Activated CD8-positive, alpha-beta memory T cell treated with anti-CD3 and anti-CD28 coated beads for 4 hours (primary cell): ENCODE results near the gene FAM13B.
"Not testable (repeated sequence)": the region's sequence is repeated elsewhere in the genome, so short reads cannot be mapped to it uniquely, and the experiment has no call there.

Experiments
- DNase-seq, 2 donors: peaks; one replicate each; pipeline ENCODE4 v3.0.0-alpha.2; 2020; ENCODE audit warnings: low read depth in 2 of 2

The FAM13B gene

GRCh38 chr5:137960819-137961218 lies 72.1 kb downstream of the FAM13B start:
- no peak for DNase-seq

GRCh38 chr5:137960141-137960540 lies 72.7 kb downstream of the FAM13B start:
- no peak for DNase-seq

- no peak for DNase-seq
Measured at GRCh38 chr5:137959488-137959887, 73.4 kb downstream of the FAM13B start.

GRCh38 chr5:137957948-137958347 lies 74.9 kb downstream of the FAM13B start:
- DNase-seq, result no peak

- DNase-seq, result no peak
Measured at GRCh38 chr5:137954131-137954879, 78.6 kb downstream of the FAM13B start.

- no peak for DNase-seq
Measured at GRCh38 chr5:137945825-137946224, 87.1 kb downstream of the FAM13B start.

- DNase-seq, result not testable (repeated sequence)
Measured at GRCh38 chr5:137944280-137944679, 88.6 kb downstream of the FAM13B start.

- no peak for DNase-seq
Measured at GRCh38 chr5:137939331-137939730, 93.5 kb downstream of the FAM13B start.

GRCh38 chr5:137938751-137939143 lies 94.1 kb downstream of the FAM13B start:
- no peak for DNase-seq

GRCh38 chr5:137937994-137938750 lies 94.7 kb downstream of the FAM13B start:
- DNase-seq, result no peak

GRCh38 chr5:137935694-137936093 lies 97.2 kb downstream of the FAM13B start:
- DNase-seq, result no peak

GRCh38 chr5:137935190-137935589 lies 97.7 kb downstream of the FAM13B start:
- DNase-seq, result no peak

- no peak for DNase-seq
Measured at GRCh38 chr5:137933491-137933911, 99.4 kb downstream of the FAM13B start.

- no peak for DNase-seq
Measured at GRCh38 chr5:137932800-137933199, 100.1 kb downstream of the FAM13B start.

GRCh38 chr5:137923856-137924255 lies 109.0 kb downstream of the FAM13B start:
- no peak for DNase-seq

- no peak for DNase-seq
Measured at GRCh38 chr5:137921931-137922330, 110.9 kb downstream of the FAM13B start.

GRCh38 chr5:137916923-137917322 lies 116.0 kb downstream of the FAM13B start:
- no peak for DNase-seq

GRCh38 chr5:137914758-137915157 lies 118.1 kb downstream of the FAM13B start:
- DNase-seq, result no peak

GRCh38 chr5:137902408-137903133 lies 130.3 kb downstream of the FAM13B start:
- DNase-seq, result no peak

- DNase-seq, result no peak
Measured at GRCh38 chr5:137901011-137901817, 131.7 kb downstream of the FAM13B start.

- no peak for DNase-seq
Measured at GRCh38 chr5:137899493-137899892, 133.4 kb downstream of the FAM13B start.

GRCh38 chr5:137896560-137896959 lies 136.3 kb downstream of the FAM13B start:
- no peak for DNase-seq
